GM18873 (cell line): ENCODE results near the gene CNGB1.
"Not testable (repeated sequence)": the region's sequence is repeated elsewhere in the genome, so short reads cannot be mapped to it uniquely, and the experiment has no call there.

Experiments used
- ATAC-seq: cut with Tn5 transposase; IDR thresholded peaks from one replicate; pipeline ENCODE4 v1.9.1; 2021; ENCODE audit warnings: mild to moderate bottlenecking, moderate library complexity, moderate number of reproducible peaks; ENCODE audit not compliant: unreplicated experiment, low FRiP score

Gene CNGB1

DNA sequence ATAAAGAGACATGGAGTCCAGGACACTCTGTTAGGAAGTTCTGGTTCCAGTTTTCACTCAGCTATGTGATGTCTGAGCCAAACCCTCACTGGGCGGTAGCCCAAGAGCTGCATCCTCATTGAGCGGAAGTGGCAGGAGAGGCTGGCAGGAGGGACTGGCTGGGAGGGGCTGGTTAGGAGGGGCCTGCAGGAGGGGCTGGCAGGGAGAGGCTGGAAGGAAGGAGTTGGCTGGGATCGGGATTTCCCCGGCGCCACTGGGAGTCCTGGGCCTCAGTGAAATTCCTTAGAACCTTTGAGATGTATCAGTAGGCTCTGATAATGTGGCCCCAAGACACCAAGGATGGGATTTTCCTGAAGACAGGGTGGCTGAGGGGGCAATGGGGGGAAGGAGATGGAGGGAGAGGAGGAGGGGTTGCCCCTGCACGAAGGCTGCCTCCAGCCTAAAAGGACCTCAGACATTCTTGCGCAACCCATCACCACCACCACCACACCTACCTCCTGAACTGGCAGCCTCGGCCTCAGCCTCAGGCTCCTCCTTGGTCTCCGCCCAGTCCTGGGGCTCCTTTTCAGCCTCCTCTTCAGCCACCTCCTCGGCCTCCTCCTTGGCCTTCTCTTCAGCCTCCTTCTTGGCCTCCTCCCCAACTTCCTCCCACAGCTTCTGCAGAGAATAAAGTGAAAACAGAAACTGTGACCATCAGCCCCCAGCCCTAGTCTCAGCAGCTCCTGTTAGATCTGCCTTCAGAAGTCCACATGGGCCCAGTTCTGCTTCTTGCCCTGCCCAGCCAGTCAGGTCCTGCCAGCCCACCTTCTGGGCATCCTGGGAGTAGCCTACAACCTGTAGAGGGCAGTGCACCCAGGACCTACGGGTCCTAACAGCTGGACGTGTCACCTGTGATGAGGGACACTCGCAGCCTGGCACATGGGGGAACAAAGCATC, 31.7 kb downstream of the CNGB1 start:
- ATAC-seq: no peak

DNA sequence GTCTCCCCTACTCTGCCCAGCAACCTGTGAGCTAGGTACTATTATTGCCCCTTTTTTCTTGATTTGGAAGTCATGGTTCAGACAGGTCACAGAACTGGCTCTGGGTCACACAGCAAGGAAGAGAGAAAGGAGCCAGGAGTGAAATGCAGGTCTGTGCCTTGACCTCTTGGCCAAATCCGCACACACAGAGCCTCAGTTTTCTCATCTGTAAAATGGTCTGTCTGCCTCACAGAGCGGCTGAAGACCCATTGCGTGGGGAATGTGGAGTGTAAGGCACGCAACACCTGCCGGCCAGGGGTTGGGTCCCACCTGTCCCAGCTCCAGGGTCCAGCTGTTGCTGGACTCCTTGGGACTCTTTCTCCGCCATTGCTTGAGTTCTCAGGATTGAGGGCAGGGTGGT, 32.4 kb downstream of the CNGB1 start:
- no peak for ATAC-seq

DNA sequence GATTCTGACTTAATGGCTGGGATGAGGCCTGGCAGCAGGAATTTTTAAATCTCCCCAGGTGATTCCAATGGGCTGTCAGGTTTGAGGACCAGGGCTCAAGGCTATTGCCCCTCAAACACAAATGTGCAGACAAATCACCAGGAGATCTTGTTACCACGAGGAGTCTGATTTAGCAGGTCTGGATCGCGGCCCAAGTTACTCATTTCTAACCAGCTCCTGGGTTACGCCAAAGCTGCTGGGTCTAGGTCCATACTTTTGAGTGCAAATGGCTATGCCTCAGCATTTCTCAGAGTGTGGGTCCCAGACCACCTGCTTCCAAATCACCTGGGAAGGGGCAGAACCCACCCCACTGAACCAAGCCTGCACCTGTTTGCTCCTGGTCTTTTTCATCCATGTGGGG, 33.1 kb downstream of the CNGB1 start:
- no peak for ATAC-seq

DNA sequence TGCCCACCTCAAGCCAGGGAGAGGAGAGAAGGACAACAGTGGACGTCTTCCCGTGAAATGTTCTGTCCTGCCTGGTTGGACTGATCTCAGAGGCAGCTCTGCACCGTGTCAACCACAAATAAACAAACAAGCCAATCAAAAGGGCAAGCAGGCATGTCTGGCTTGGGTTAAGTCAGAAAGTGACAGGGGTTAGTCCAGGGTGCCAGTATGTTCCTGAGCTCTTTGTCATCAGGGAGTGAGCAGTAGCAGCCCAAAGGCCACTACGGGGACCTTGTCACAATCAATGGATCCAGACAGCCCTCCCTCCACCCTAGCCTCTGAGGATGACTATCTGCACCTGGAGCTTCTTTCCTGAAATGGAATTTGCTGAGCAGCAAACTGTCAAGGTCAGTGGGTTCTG, 35.0 kb downstream of the CNGB1 start:
- ATAC-seq: no peak

DNA sequence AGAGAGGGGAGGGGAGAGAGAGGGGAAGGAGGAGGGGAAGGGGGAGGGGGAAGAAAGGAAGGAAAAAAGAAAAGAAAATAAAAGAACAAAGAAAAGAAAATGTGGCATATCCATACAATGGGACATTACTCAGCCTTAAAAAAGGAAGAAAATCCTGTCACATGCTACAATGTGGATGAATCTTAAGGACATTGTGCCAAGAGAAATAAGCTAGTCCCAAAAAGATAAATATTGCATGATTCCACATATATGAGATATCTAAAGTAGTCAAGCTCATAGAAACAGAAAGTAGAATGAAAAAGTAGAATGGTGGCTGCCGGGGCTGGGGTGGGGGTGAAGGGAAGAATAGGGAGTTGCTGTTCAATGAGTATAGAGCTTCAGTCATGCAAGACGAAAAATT, 40.4 kb downstream of the CNGB1 start:
- ATAC-seq: no peak

DNA sequence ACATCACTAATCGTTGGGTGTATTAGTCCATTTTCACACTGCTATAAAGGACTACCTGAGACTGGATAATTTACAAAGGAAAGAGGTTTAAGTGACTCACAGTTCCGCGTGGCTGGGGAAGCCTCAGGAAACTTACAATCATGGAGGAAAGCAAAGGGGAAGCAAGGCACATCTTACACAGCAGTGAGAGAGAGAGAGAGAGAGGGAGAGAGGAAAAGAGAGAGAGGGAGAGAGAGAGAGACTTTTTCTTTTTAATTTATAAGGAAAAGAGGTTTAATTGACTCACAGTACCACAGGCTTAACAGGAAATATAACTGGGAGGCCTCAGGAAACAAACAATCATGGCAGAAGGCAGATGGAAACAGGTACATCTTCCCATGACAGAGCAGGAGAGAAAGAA, 41.7 kb downstream of the CNGB1 start:
- ATAC-seq: no peak

DNA sequence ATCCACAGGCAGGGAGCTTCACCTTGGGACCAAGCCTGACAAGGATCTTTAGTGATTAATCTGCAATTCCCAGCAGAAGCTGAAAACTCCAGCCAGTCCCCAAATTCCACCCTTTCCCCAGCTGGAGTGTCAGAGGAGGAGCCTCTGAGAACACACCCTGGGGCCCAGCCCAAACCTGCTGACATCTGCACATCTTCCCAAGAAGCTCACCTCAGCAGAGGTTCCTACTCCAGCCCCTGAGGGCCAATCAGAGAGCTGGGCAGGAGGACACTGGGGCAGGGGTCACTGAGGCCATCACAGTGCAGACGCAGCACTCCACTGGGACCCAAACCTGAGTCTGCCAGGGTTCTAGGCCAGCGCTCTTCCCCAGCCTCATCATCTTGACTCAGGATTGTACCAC, 44.9 kb downstream of the CNGB1 start:
- ATAC-seq: no peak

DNA sequence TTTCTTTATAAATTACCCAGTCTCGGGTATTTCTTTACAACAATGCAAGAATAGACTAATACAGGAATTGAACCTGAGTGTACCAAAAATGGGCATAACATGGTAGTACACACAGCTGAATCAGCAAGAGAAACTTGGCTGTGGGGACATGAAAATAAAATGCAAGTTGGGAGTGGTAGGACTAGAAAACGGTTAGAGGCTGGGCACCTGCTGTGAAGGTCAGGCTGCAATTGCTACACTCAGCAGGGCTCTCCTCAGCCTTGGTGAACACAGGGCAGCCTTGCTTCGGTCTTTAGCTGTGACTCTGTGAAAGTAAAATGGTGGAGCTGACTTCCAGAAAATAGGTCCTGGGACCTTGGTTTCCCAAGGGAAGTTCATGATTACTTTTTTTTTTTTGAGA, 45.6 kb downstream of the CNGB1 start:
- no peak for ATAC-seq

DNA sequence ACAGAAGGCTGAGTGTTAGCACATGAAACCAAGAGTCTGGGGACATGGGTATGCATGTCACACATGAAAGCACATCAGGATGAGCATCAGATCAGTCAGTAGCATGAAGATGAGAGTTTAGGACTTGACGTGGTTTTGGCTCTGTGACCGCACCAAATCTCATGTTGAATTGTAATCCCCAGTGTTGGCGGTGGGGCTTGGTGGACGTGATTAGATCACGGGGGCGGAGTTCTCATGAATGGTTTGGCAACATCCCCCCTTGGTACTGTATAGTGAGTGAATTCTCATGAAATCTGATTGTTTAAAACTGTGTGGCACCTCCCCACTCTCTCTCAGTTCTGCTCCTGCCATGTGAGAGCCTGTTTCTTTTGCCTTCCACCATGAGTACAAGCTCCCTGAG, 46.4 kb downstream of the CNGB1 start:
- no peak for ATAC-seq

DNA sequence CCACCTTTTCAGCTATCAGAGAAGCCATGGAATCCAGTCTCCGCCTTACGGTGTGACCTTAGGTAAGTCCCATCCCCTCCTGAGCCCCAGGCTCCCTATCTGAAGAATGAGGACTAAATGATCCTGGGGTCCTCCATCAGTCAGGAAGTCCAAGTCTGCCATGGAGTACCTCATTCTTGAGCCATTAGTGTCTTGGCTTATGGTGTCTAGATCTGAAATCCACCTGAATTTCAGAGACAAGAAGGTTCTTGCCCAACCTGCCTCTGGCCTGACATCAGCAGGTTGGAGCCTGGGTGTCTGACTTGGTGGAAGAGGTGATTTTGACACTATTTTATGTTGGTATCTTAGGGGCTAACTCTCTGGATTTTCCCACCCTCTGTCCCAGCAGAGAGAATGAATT, 47.1 kb downstream of the CNGB1 start:
- no peak for ATAC-seq

DNA sequence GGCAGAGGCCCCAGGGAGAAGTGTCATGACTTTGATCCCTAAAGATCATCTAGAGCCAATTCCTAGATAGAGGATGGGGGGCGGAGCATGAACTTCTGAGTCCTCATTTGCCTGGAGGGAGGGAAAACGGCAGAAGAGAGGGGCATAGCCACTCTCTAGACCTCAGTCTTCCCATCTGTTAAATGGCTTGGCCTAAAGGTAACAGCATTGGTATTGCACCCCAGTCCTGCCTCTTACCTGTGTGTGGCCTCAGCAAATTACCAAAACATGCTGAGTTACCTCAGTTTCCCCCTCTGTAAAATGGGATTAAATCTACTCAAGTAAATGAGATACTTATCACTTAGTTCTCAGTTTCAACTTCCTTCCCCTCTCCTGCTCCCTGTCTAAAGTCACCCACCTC, 47.5 kb downstream of the CNGB1 start:
- no peak for ATAC-seq

DNA sequence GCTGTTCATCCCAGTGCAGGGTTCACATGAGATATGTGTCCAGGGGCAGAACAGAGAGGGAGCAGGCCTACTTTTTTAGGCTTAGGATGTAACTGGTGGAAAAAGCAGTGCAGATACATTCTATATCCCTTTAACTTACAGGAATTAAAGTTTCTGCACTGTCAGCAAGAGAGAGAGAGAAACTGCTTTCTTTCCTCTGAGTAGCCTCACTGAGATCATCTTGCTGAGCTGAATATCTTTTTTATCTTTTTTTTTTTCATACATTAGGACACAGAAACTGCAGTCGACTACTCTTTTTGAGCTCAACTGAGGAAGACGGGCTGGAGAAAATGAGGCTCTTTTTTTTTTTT, 50.1 kb downstream of the CNGB1 start:
- no peak for ATAC-seq

DNA sequence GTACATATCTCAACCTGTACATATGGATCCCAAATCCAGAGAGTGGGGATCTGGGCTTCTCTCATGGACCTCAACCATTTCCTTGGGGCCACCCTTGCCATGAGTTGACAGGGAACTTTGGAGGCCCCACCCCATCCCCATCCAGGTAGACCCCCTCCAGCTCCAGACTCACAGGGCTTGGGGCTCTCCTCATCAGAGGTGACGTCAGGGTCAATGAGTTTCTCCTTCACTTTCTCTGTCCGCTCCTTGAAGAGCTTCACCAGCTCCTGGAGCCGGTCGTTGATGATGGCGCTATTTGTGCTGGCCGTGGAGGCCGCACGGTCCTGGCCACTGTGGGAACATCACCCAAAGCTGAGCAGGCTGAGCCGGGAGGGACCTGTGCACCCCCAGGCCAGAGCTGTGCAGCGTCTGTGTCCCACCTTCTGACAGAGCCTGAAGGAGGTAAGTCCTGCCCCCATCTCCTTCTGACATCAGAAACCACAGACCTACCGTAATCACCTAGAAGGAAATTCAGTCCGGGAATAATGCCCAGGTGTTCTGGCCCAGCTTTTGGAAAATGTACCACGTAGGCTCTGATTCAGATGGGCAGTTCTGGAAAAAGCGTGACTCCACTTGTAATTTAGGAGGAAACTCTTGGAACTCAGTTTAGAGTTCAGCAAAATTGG, 50.6 kb downstream of the CNGB1 start:
- ATAC-seq: no peak

DNA sequence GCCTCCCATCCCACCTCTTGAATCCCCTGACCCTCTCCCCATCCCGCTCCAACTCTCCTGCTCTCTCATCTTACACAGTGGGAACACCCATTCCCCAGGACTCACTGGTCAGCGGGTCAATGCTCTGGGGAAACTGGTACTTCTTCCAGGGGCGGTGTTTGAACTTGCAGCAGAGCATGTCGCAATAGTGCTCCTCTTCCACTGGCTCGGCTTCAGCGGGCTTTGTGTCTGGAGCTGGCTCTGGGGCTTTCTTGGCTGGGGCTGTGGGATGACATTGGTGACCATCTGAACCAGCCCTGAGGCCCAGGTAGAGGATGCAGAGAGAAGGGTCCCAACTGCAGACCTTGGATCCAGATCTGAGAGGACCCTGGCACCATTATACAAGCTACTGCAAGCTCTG, 51.9 kb downstream of the CNGB1 start:
- no peak for ATAC-seq

DNA sequence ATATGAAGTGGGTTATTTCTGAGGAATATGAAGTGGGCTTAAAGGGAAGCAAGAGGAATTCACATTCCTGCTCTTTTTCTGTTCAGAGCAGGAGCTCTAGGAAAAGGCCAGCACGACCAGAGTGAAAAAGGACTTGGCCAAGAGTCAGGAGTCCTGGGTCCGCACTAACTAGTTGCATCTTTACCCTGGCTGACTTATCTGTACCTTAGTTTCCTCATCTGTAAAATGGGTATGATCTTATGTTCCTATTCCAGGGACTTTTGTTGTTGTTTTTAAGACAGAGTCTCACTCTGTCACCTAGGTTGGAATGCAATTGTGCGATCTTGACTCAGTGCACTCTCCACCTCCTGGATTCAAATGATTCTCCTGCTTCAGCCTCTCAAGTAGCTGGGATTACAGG, 52.5 kb downstream of the CNGB1 start:
- no peak for ATAC-seq

DNA sequence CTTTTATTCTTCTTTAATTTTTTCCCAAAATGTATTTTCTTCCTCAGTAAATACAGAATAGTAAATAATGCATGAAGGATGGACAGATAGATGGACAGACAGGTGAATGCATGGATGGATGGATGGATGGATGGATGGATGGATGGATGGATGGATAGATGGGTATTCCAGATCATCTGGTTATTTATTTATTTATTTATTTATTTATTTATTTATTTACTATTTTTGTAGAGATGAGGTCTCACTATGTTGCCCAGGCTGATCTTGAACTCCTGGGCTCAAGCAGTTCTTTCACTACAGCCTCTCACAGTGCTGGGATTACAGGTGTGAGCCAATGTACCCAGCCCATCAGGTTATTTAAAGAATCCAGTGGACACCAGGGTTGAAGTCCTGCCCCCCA, 53.0 kb downstream of the CNGB1 start:
- not testable (repeated sequence) for ATAC-seq

DNA sequence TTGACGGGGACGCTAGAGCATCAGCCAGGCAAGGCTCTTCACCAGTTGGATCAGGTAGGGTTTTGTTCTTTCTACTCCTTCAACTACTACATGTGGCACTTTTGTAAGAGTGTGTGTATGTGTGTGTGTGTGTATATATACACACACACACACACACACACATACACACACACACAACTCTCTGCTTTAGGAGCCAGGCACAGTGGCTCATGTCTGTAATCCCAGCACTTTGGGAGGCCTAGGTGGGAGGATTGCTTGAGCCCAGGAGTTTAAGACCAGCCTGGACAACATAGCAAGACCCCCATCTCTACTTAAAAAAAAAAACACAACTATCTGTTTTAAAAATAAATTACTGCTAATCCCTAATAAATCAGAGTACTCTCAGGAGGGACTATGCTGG, 53.4 kb downstream of the CNGB1 start:
- not testable (repeated sequence) for ATAC-seq

DNA sequence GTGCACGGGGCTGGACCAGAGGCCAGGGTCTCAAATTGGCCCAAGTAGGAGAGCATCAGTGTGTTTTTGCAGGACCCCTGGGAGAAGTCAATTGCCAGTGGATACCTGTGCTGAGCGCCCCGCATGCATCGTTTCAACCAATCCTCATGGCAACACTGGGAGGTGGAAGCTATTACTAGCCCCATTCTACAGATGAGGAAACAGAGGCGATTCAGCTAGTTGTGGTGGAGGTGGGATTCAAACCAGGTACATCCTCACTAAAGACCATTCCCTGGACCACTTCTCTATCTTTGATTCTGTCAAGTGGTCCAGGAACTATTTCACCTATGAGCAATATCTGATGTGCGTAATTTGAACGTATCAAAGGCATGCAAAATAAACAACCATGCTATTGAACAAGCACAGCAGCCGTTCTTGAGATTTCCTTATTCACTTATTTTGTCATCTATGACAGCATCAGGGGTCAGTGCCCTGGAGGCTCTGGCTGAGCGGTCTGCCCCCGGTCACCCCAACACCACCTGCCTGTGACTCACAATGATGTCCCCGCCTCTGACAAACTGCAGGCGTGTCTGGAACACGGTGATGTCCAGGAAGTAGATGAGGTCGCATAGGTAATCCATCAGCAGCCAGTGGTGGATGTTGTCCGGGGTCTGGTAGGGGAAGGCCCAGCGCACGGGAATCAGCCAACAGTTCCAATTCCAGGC, 54.0 kb downstream of the CNGB1 start:
- no peak for ATAC-seq

DNA sequence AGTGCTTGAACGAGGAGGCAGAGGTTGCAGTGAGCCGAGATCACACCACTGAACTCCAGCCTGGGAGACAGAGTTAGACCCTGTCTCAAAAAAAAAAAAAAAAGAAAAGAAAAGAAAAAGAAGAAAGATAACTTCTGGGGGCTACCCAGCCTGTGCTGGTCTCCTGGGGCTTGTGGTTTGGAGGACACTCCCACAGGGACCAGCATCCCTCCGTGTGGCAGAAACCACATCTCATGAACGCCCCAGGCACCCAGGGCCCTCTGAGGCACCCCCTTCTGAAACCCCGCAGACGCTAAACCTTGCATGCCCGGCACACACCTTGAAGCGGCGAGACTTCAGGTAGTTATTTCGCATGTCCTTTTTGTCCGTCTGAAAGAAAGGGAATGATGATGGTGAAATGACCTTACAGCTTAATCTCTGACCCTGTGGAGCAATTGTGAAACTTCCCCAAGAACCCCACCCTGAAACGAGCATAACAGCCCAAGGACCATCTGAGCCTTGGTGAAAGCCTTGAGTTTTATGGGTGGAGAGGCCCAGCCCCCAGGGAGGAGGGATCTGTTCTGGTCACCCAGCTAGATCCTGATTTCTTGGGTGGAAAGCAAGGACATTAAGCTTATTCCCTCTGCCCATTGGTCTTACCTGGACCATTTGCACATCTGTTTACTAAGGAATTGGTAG, 55.0 kb downstream of the CNGB1 start:
- ATAC-seq: no peak

DNA sequence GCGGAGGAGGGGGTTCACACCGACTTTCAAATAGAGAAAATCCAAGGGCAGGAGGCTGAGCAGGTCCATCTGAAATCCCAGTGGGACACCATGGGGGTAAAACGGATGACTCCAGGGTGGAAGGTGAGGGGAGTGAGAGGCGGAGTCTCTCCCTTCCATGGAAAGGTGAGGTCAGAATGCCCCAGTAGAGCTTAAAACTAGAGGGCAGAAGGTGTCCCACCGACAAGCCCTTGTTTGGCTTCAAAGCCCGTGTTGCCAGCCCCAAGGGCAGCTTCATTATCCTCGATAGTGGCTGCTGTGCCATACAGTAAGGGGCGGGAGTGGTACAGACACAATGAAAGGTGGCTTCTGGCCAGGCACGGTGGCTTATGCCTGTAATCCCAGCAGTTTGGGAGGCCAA, 55.7 kb downstream of the CNGB1 start:
- no peak for ATAC-seq
